Stimulated activated CD8-positive, alpha-beta memory T cell treated with anti-CD3 and anti-CD28 coated beads, Interleukin-4, amount 100 ng/mL, for 24 hours (primary cell): Measurements from ENCODE around the gene ZCRB1.

Source experiments
- DNase-seq: peaks from one replicate; pipeline ENCODE4 v3.0.0-alpha.2; 2020; ENCODE audit warnings: low read depth

ZCRB1 gene

DNA sequence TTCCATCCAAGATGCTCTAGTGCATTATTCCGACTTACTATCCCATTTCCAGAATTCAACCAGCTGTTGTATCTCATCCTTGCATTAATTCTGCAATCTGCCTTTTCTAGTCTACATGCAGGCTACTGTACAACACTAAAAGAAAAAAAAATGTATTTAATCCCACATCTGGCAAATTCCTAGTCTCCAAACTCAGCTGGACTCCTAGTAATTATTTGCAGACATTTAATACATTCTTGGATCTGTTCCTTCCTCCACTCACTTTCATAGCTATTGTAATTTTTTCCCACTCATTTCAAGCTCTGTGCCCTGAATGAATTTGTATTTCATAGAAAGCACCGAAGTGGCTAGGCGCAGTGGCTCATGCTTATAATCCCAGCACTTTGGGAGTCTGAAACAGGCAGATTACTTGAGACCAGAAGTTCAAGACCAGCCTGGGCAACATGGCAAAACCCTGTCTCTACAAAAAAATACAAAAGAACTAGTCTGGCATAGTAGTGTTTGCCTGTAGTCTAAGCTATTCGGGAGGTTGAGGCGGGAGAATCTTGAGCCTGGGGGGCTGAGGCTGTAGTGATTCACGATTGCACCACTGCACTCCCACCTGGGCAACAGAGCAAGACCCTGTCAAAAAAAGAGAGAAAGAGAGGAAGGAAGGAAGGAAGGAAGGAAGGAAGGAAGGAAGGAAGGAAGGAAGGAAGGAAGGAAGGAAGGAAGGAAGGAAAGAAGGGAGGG lies 48.3 kb downstream of the ZCRB1 start:
- no peak for DNase-seq

- no peak for DNase-seq
Observed at GRCh38 chr12:42275499-42275898, 50.4 kb downstream of the ZCRB1 start.

DNA sequence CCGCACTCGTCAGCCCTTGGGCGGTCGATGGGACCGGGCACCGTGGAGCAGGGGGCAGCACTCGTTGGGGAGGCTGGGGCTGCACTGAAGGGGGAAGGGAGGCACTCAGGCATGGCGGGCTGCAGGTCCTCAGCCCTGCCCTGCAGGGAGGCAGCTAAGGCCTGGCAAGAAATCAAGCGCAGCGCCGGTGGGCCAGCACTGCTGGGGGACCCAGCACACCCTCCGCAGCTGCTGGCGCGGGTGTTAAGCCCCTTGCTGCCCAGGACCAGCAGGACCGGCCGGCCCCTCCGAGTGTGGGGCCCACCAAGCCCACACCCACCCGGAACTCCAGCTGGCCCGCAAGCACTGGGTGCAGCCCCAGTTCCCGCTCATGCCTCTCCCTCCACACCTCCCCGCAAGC lies 52.2 kb downstream of the ZCRB1 start:
- no peak for DNase-seq

DNA sequence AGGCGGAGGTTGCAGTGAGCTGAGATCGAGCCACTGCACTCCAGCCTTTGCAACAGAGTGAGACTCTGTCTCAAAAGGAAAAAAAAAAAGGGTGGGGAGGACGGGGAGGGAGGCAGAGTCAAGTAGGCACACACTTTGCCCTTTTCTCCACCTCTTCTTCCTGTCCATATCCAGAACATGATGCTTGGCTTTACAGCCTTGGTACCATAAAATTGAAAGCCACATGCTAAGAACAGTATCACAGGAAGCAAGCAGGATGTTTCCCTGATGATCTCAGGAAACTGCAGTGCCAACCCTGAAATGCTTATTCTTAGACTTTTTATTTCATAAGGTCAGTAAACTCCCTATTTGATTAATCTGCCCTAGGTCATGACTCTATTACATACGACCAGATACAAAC lies 55.3 kb downstream of the ZCRB1 start:
- DNase-seq = no peak

DNA sequence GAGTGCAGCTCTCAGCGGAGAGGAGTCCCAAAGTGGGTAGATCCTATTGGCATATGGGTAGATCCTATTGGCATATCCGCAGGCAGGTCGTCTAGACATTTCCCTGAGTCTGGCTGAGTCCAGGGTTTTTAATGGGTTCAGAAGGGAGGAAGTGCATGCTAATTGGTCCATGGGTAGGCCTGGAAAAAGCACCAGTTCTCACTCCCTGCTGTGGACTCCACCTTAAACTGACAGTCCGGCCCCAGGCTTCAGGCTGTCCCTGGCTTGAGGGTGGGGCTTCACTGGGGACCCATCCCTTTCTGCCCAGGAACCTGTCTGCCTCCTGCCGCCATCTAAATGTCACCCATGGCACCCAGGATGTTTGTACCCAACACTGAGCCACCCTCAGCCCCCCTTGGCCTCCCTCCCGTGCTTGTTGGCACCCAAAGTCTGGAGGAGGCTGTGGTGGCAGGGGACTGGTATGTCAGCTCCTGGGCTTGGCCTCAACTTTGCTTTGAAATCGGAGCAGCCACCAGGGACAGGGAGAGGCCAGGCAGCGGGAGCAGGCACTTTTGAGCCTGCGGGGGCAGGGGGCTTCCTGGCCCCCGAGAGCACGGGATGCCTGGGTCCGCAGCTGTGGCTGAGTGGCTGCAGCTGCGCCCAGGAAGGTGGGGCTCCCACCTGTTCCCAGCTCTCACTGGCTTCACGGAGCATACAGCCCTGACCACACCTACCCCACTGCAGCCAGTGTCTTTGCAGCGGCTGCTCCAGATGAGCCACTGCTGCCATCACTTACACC lies 58.3 kb downstream of the ZCRB1 start:
- no peak for DNase-seq

DNA sequence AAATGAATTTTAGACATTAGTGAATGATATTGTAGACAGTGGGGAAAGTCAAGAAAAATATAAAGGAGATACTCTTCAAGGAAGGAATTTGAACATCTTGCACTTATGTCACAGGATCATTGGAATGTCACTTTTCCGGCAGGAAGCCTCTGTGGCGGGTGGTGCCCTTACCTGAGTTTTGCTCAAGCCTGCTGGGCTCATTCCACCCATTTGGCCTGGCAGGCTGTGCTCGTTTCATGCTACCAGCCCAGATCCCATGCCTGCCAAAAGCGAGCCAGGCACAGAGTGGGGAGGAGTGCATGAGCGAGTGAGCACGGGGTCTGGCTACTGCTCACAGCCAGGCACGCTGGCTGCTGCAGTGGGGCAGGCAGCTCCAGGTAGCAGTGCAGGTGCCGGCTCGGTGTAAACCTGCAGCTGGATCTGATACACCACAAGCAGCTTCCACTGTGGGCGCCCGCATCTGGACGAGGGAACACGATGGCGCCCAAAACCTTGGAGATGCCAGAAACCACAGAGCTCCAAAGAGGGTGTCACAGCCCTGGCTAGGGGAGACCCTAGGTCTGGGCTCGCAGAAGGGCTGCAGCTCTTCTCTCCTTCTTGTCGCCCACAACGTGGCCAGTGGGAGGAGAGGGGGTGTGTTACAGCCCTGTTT lies 59.2 kb downstream of the ZCRB1 start:
- no peak for DNase-seq

- no peak for DNase-seq
Observed at GRCh38 chr12:42262271-42262670, 63.6 kb downstream of the ZCRB1 start.
